HG02763 (cell line): ENCODE data around the gene FSTL4.

ENCODE experiments used
- ATAC-seq: cut with Tn5 transposase; IDR thresholded peaks from one replicate; pipeline ENCODE4 v1.9.1; 2021; ENCODE audit warnings: mild to moderate bottlenecking, moderate library complexity; ENCODE audit not compliant: unreplicated experiment

The FSTL4 gene

GRCh38 chr5:133154274-133155075 is 457.9 kb downstream of the FSTL4 start:
- ATAC-seq: no peak

GRCh38 chr5:133150909-133151544 is 461.3 kb downstream of the FSTL4 start:
- ATAC-seq: no peak

GRCh38 chr5:133149345-133149744 is 463.0 kb downstream of the FSTL4 start:
- no peak for ATAC-seq

- ATAC-seq: no peak
These were observed 464.4 kb downstream of the FSTL4 start for GRCh38 chr5:133147815-133148567.

- no peak for ATAC-seq
These were observed 464.9 kb downstream of the FSTL4 start for GRCh38 chr5:133147411-133147810.
